ENCODE results near the gene EML5. TPM values are rescaled to one million over a fixed set of nuclear protein-coding genes. Genes with fewer than 3 reads are reported as not detected.

Gene EML5
- polyA plus RNA-seq, 3 donors, result not detected

DNA sequence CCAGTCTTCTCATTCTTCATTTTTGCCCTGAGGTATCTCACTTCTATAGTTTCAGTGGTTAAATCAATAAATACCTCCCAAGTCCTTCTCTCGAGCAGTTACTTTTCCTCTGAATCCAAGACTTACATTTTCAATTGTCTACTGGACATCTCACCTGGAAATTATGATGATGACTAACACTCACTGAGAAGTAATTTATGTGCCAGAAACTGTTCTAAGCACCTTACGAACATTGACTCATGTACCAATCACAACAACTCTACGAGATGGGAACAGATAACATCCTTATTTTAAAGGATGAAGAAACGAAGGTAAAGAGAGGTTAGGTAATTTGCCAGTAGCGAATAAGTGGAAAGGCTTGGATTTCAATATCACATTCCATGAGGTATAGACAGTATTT lies 94.1 kb downstream of the EML5 start:
- Histone ChIP-seq H3K9ac (ENCODE audit: insufficient read depth, low read length, poor library complexity, severe bottlenecking) (no peak overlapping the region), H4K20me1 (ENCODE audit: insufficient read depth, low read length) (no peaks in the 10 kb centered on the region), H3K4me2 (replicated peaks; ENCODE audit: extremely low read depth, low read length, poor library complexity, severe bottlenecking) (no peak overlapping the region), H3K36me3 (replicated peaks in 1 of 2; ENCODE audit: control insufficient read depth in 1 of 2, insufficient read depth in 2 of 2, low read length in 2 of 2) (no peaks in the 10 kb centered on the region), H3K4me3 (replicated peaks in 1 of 3; ENCODE audit: low read depth in 2 of 3, low read length in 3 of 3) (no peak overlapping the region), H3K9me3 (replicated peaks in 1 of 2; ENCODE audit: control insufficient read depth in 1 of 2, insufficient read depth in 1 of 2, low read length in 2 of 2) (no peaks in the 10 kb centered on the region), H3K27ac (ENCODE audit: low read depth in 1 of 2, low read length in 2 of 2) (no peak overlapping the region), H3K79me2 (ENCODE audit: insufficient read depth, low read length) (no peaks in the 10 kb centered on the region), H2AFZ (ENCODE audit: insufficient read depth, low read depth, low read length, poor library complexity, severe bottlenecking) (no peak overlapping the region), H3K27me3 (ENCODE audit: control insufficient read depth in 2 of 2, insufficient read depth in 2 of 2, low read length in 2 of 2) (no peaks in the 10 kb centered on the region), H3K4me1 (ENCODE audit: control insufficient read depth in 1 of 2, insufficient read depth in 2 of 2, low read length in 2 of 2) (no peaks in the 10 kb centered on the region)
- no peaks in the 10 kb centered on the region for H3K4me1 Mint-ChIP-seq
- H3K27me3 Mint-ChIP-seq (ENCODE audit: low read depth in 3 of 3), result peaks cover 1% of the 10 kb centered on the region in 3 donors
- DNase-seq, result no peak
- TF ChIP-seq, protein P1, sequence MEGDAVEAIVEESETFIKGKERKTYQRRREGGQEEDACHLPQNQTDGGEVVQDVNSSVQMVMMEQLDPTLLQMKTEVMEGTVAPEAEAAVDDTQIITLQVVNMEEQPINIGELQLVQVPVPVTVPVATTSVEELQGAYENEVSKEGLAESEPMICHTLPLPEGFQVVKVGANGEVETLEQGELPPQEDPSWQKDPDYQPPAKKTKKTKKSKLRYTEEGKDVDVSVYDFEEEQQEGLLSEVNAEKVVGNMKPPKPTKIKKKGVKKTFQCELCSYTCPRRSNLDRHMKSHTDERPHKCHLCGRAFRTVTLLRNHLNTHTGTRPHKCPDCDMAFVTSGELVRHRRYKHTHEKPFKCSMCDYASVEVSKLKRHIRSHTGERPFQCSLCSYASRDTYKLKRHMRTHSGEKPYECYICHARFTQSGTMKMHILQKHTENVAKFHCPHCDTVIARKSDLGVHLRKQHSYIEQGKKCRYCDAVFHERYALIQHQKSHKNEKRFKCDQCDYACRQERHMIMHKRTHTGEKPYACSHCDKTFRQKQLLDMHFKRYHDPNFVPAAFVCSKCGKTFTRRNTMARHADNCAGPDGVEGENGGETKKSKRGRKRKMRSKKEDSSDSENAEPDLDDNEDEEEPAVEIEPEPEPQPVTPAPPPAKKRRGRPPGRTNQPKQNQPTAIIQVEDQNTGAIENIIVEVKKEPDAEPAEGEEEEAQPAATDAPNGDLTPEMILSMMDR (IDR thresholded peaks at IDR 0.05), result no peak
- intact Hi-C loops (cut with micrococcal nuclease), result no loop called here
- no CpG with 5 or more reads among the region's 5 CpGs for WGBS (ENCODE audit: insufficient coverage)
- no peaks in the 10 kb centered on the region for H3K36me3 Mint-ChIP-seq
- H3K4me3 Mint-ChIP-seq, result no peak overlapping the region
- H3K9me3 Mint-ChIP-seq, result peaks cover 0 to 1% (median 0%) of the 10 kb centered on the region in 7 donors
- no peak overlapping the region for H3K27ac Mint-ChIP-seq

DNA sequence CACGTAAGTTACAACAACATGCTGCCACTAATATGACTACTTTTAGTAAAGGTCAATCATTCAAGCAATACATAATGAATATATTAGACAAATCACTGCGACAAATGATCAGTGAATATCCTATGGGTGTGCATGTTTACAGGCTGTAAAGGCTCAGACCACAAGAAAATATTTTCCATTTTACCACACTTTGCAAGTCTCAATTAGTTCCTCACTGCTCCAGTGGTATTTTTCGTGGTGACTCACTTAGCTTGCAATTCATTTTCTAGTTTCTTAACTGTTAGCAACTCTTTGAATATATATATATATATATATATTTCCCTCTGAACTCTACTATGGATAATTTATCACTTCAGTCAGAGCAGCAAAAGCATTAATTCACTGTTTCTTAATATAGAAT lies 96.9 kb downstream of the EML5 start:
- Histone ChIP-seq H3K27ac (ENCODE audit: low read depth in 1 of 2, low read length in 2 of 2) (no peak overlapping the region), H2AFZ (ENCODE audit: insufficient read depth, low read depth, low read length, poor library complexity, severe bottlenecking) (no peak overlapping the region), H3K4me3 (replicated peaks in 1 of 3; ENCODE audit: low read depth in 2 of 3, low read length in 3 of 3) (no peak overlapping the region), H4K20me1 (ENCODE audit: insufficient read depth, low read length) (no peaks in the 10 kb centered on the region), H3K4me2 (replicated peaks; ENCODE audit: extremely low read depth, low read length, poor library complexity, severe bottlenecking) (no peak overlapping the region), H3K9ac (ENCODE audit: insufficient read depth, low read length, poor library complexity, severe bottlenecking) (no peak overlapping the region), H3K27me3 (ENCODE audit: control insufficient read depth in 2 of 2, insufficient read depth in 2 of 2, low read length in 2 of 2) (no peaks in the 10 kb centered on the region), H3K79me2 (ENCODE audit: insufficient read depth, low read length) (no peaks in the 10 kb centered on the region), H3K9me3 (replicated peaks in 1 of 2; ENCODE audit: control insufficient read depth in 1 of 2, insufficient read depth in 1 of 2, low read length in 2 of 2) (no peaks in the 10 kb centered on the region), H3K4me1 (ENCODE audit: control insufficient read depth in 1 of 2, insufficient read depth in 2 of 2, low read length in 2 of 2) (no peaks in the 10 kb centered on the region), H3K36me3 (replicated peaks in 1 of 2; ENCODE audit: control insufficient read depth in 1 of 2, insufficient read depth in 2 of 2, low read length in 2 of 2) (no peaks in the 10 kb centered on the region)
- no peaks in the 10 kb centered on the region for H3K36me3 Mint-ChIP-seq
- no peaks in the 10 kb centered on the region for H3K4me1 Mint-ChIP-seq
- H3K4me3 Mint-ChIP-seq, result no peak overlapping the region
- H3K27ac Mint-ChIP-seq, result no peak overlapping the region
- H3K9me3 Mint-ChIP-seq, result peaks cover 0 to 1% (median 0%) of the 10 kb centered on the region in 7 donors
- no CpG with 5 or more reads among the region's 3 CpGs for WGBS (ENCODE audit: insufficient coverage)
- TF ChIP-seq, protein P1 (IDR thresholded peaks at IDR 0.05), result no peak
- peaks cover 1 to 3% (median 1%) of the 10 kb centered on the region in 3 donors for H3K27me3 Mint-ChIP-seq (ENCODE audit: low read depth in 3 of 3)
- intact Hi-C loops (cut with micrococcal nuclease), result no loop called here
- DNase-seq, result no peak
